NCI-H1092 treated with DMSO at 0.1 percent for 48 hours (cell line): ENCODE data around the gene NFAM1.

Experiments used
- DNase-seq: peaks from one replicate; lab custom pipeline; 2025; lab: John Stamatoyannopoulos, UW

Gene NFAM1

GRCh38 chr22:42432020-42432596 is at the start of gene NFAM1:
Gene NFAM1, minus strand, starts transcription at chr22:42432403. Its CDS starts 46 bp downstream, at chr22:42432357.
- no peak for DNase-seq

GRCh38 chr22:42475122-42475521 is 42.9 kb upstream of the NFAM1 start:
- DNase-seq, result no peak

- DNase-seq, result peak; percentile 31
Observed at GRCh38 chr22:42473484-42474193, 41.4 kb upstream of the NFAM1 start.

- DNase-seq, result no peak
Observed at GRCh38 chr22:42472671-42473070, 40.5 kb upstream of the NFAM1 start.

GRCh38 chr22:42471441-42471840 is 39.2 kb upstream of the NFAM1 start:
- DNase-seq, result no peak

GRCh38 chr22:42470366-42471082 is 38.3 kb upstream of the NFAM1 start:
- no peak for DNase-seq

- DNase-seq, result no peak
Observed at GRCh38 chr22:42468841-42469240, 36.6 kb upstream of the NFAM1 start.

- peak; percentile 27 for DNase-seq
Observed at GRCh38 chr22:42462016-42462415, 29.8 kb upstream of the NFAM1 start.

- DNase-seq, result peak; percentile 41
Observed at GRCh38 chr22:42461511-42461910, 29.3 kb upstream of the NFAM1 start.

GRCh38 chr22:42459287-42460063 is 27.3 kb upstream of the NFAM1 start:
- no peak for DNase-seq

GRCh38 chr22:42452916-42453315 is 20.7 kb upstream of the NFAM1 start:
- no peak for DNase-seq

GRCh38 chr22:42452456-42452855 is 20.3 kb upstream of the NFAM1 start:
- no peak for DNase-seq

- DNase-seq, result no peak
Observed at GRCh38 chr22:42451499-42452145, 19.4 kb upstream of the NFAM1 start.

- no peak for DNase-seq
Observed at GRCh38 chr22:42450862-42451261, 18.7 kb upstream of the NFAM1 start.

GRCh38 chr22:42446151-42446550 is 13.9 kb upstream of the NFAM1 start:
- no peak for DNase-seq

- DNase-seq, result peak; percentile 85
Observed at GRCh38 chr22:42444077-42444904, 12.1 kb upstream of the NFAM1 start.

GRCh38 chr22:42443240-42444076 is 11.3 kb upstream of the NFAM1 start:
- no peak for DNase-seq

- no peak for DNase-seq
Observed at GRCh38 chr22:42442748-42443147, 10.5 kb upstream of the NFAM1 start.

- DNase-seq, result no peak
Observed at GRCh38 chr22:42440728-42441127, 8.5 kb upstream of the NFAM1 start.
